Panc1 (cell line): ENCODE results near the gene OSGIN1. TPM values are rescaled to one million over a fixed set of nuclear protein-coding genes. Genes with fewer than 3 reads are reported as not detected.

Source experiments
- ATAC-seq: fragments of 200-7000 bp; cut with Tn5 transposase; 2 replicates; pipeline ENCODE4 v1.9.1; 2020; ENCODE audit warnings: mild to moderate bottlenecking, moderate library complexity
- BruUV-seq: library from RNA; stranded (reverse); fragments of 400-500 nt; replicated peaks from 2 replicates; lab custom pipeline; 2021; lab: Mats Ljungman, UMichigan
- CTCF ChIA-PET: fragments of 300-600 bp; sonication (Branson Sonifier 250); formaldehyde crosslinking; loops from one replicate; lab custom pipeline; 2022; ENCODE audit warnings: antibody characterized with exemption; lab: Charles Lee
- POLR2A ChIA-PET: fragments of 300-600 bp; sonication (Branson Sonifier 250); formaldehyde crosslinking; loops from one replicate; lab custom pipeline; 2022; ENCODE audit warnings: antibody characterized with exemption; lab: Charles Lee
- DNase-seq: peaks from one replicate; pipeline ENCODE4 v3.0.0-alpha.2; 2010; ENCODE audit warnings: low read depth, low spot score
- H3K27ac ChIP-seq: 2 replicates; pipeline ENCODE4 v1.5.1; 2011; ENCODE audit warnings: mild to moderate bottlenecking, low read length, inconsistent platforms
- H3K27me3 ChIP-seq: fragments of 200-500 bp; sonication (Bioruptor generic); 2 replicates; pipeline ENCODE4 v1.6.0; 2014; ENCODE audit warnings: low read length, inconsistent platforms; ENCODE audit not compliant: control insufficient read depth, insufficient read depth
- H3K36me3 ChIP-seq: fragments of 200-500 bp; sonication (Bioruptor generic); 2 replicates; pipeline ENCODE4 v1.5.1; 2014; ENCODE audit warnings: inconsistent platforms, mild to moderate bottlenecking, low read length, moderate library complexity; ENCODE audit not compliant: control insufficient read depth, insufficient read depth
- H3K4me1 ChIP-seq: 2 replicates; pipeline ENCODE4 v1.5.1; 2011; ENCODE audit warnings: inconsistent platforms, mild to moderate bottlenecking, low read length, moderate library complexity; ENCODE audit not compliant: control insufficient read depth, insufficient read depth
- H3K4me3 ChIP-seq, 2 experiments: 2 replicates each; pipeline ENCODE4 v1.5.1; 2011 to 2012; ENCODE audit warnings: low read depth in 2 of 2, low read length in 2 of 2, mild to moderate bottlenecking in 2 of 2, inconsistent platforms in 1 of 2, moderate library complexity in 1 of 2
- H3K9me3 ChIP-seq: fragments of 200-500 bp; sonication (Bioruptor generic); 2 replicates; pipeline ENCODE4 v1.5.1; 2014; ENCODE audit warnings: low read depth, mild to moderate bottlenecking, inconsistent platforms, low read length, moderate library complexity; ENCODE audit not compliant: control insufficient read depth, insufficient read depth
- CTCF ChIP-seq: fragments of 450-650 bp; IDR thresholded peaks from 2 replicates; pipeline ENCODE4 v1.5.1; 2017; ENCODE audit warnings: mild to moderate bottlenecking
- POLR2AphosphoS5 ChIP-seq: IDR thresholded peaks from 2 replicates; pipeline ENCODE4 v1.6.1; 2012; ENCODE audit warnings: mild to moderate bottlenecking, low read depth, low read length, moderate library complexity
- TCF7L2 ChIP-seq: IDR thresholded peaks from 2 replicates; pipeline ENCODE4 v1.6.1; 2011; ENCODE audit warnings: mild to moderate bottlenecking, low read depth, low read length, inconsistent platforms
- in situ Hi-C: cut with HindIII; loops from 2 replicates; pipeline ENCODE4 v1.10.0; 2016; ENCODE audit warnings: low sequenced_read_pairs, low pct_unique_long_range_greater_than_20kb
- intact Hi-C: fragments of 100-400 bp; cut with micrococcal nuclease; formaldehyde crosslinking; loops from one replicate; pipeline ENCODE4 v1.10.0; 2022; ENCODE audit not compliant: unreplicated experiment
- total RNA-seq: library from RNA; stranded (reverse); gene quantifications from one replicate; pipeline ENCODE4 v1.2.1, GENCODE V29; 2021; ENCODE audit not compliant: unreplicated experiment
- TF ChIP-seq, protein P1 (sequence below), 2 experiments: IDR thresholded peaks; 2 replicates each; pipeline ENCODE4 v1.6.1; 2011 to 2012; ENCODE audit warnings: low read depth in 2 of 2, control low read depth in 1 of 2, low read length in 1 of 2, mild to moderate bottlenecking in 1 of 2, moderate library complexity in 1 of 2; ENCODE audit not compliant: insufficient read depth in 1 of 2

The OSGIN1 gene
- total RNA-seq, 1 experiment from 2014 or later, result 4.9 TPM

DNA sequence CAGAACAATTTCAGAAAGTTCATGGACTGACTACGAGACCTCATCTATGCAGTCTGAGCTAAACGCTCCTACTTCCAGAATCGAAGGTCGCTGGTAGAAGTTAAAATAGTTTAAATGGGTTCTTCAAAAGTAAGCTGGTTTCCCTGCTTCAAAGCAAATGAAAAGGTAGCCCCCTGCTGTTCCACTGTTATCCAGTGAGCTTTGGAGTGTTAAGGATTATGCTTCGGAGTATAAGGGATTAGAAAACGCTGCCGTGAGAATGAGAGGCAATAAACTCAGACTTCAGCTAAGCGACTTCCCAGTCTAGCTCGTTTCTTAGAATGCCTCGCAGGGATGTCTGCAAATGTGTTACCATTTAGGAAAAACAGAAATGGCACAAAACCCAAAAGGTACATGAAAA, 41.8 kb upstream of the OSGIN1 start:
- ChIA-PET POLR2A (no interaction called here), CTCF (no interaction called here)
- H3K27me3 ChIP-seq, result no peaks in the 10 kb centered on the region
- TF ChIP-seq, protein P1, sequence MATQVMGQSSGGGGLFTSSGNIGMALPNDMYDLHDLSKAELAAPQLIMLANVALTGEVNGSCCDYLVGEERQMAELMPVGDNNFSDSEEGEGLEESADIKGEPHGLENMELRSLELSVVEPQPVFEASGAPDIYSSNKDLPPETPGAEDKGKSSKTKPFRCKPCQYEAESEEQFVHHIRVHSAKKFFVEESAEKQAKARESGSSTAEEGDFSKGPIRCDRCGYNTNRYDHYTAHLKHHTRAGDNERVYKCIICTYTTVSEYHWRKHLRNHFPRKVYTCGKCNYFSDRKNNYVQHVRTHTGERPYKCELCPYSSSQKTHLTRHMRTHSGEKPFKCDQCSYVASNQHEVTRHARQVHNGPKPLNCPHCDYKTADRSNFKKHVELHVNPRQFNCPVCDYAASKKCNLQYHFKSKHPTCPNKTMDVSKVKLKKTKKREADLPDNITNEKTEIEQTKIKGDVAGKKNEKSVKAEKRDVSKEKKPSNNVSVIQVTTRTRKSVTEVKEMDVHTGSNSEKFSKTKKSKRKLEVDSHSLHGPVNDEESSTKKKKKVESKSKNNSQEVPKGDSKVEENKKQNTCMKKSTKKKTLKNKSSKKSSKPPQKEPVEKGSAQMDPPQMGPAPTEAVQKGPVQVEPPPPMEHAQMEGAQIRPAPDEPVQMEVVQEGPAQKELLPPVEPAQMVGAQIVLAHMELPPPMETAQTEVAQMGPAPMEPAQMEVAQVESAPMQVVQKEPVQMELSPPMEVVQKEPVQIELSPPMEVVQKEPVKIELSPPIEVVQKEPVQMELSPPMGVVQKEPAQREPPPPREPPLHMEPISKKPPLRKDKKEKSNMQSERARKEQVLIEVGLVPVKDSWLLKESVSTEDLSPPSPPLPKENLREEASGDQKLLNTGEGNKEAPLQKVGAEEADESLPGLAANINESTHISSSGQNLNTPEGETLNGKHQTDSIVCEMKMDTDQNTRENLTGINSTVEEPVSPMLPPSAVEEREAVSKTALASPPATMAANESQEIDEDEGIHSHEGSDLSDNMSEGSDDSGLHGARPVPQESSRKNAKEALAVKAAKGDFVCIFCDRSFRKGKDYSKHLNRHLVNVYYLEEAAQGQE (IDR thresholded peaks at IDR 0.05; ENCODE audit: insufficient read depth in 1 of 2, low read depth in 2 of 2, low read length in 1 of 2), result no peak
- TF ChIP-seq POLR2AphosphoS5 (no peak), TCF7L2 (no peak)
- H3K4me1 ChIP-seq, result no peaks in the 10 kb centered on the region
- H3K36me3 ChIP-seq, result no peaks in the 10 kb centered on the region; the same call in 1 of the 2 replicates
- BruUV-seq, result no TSS peak
- no peak for DNase-seq
- no peaks in the 10 kb centered on the region for H3K9me3 ChIP-seq
- intact Hi-C loops, result no loop called here
- H3K27ac ChIP-seq, result no peak overlapping the region
- in situ Hi-C loops, result no loop called here
- H3K4me3 ChIP-seq, result no peak overlapping the region
- no peak for ATAC-seq

DNA sequence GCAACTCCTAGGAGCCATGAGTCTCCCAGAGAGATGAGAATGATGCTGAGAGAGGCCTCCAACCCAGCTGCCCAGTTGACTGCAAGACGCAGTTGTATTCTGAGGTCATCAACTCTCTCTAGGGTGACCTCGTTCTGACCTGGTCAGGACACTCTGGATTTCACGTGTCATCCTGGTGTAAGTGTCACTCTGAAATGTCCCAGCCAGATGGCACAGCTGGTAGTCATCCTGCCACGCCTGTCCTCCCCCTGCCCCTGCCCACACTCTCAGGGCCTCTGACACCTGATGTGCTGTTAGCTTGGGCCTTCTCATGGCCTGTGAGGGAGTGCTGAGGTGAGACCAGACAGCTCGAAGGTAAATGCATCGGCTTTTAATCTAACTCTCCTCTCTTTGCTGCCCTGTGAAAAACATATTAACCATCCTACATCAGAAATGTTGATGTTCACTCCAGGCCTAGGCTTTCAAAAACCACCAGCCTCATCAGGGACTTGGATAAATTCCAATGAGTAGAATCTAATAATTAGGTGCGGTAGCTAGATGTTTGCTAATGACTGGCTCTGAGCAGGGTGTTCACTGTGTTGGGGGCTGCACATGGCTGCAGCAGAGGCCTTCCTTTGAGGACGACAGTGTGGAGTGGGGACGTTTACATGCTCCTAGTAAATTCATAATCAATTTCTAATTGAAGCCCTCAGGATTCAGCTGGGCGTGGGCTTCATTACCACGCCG, 40.4 kb upstream of the OSGIN1 start:
- Histone ChIP-seq H3K27me3 (no peaks in the 10 kb centered on the region), H3K9me3 (no peaks in the 10 kb centered on the region), H3K36me3 (no peaks in the 10 kb centered on the region), H3K27ac (no peak overlapping the region), H3K4me1 (no peaks in the 10 kb centered on the region), H3K4me3 (no peak overlapping the region)
- POLR2A ChIA-PET, result no interaction called here
- TF ChIP-seq CTCF, result no peak
- TF ChIP-seq TCF7L2, result no peak
- TF ChIP-seq, protein P1 (IDR thresholded peaks at IDR 0.05; ENCODE audit: insufficient read depth in 1 of 2, low read depth in 2 of 2, low read length in 1 of 2), result no peak
- no TSS peak for BruUV-seq
- DNase-seq (no peak), ATAC-seq (no peak)
- CTCF ChIA-PET, result no interaction called here
- in situ Hi-C loops, result no loop called here
- intact Hi-C loops, result no loop called here
